ENCODE data around the gene ADCY2.

DNA sequence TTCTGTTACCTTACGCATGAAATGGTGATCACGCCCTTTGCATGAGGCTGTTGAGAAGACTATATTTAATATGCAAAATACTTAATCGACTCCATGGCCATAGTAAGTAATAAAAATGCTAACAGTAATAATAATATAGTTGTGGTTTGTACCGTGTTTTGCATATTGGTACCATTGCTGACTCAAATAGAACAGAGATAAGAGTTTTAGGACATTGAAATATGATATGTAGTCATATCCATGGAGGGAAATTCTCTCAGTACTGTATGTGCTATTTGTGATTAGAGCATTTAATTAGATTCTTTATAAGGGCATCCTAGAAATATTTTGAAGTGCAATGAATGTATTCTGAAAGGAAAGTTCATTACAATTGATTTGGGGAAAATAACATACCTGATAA, 413.1 kb downstream of the ADCY2 start:
- TF ChIP-seq POLR2AphosphoS5 (IDR thresholded peaks at IDR 0.05; ENCODE audit: low read depth), result no peak
- no peak for TF ChIP-seq REST (IDR thresholded peaks at IDR 0.05; ENCODE audit: insufficient replicate concordance, low read depth)

All from HL-60 (cell line).